ENCODE measurements around the gene CABP2.

CABP2 gene

GRCh38 chr11:67494371-67495233, 28.6 kb downstream of the CABP2 start:
- Histone ChIP-seq H3K36me3 (ENCODE audit: control insufficient read depth in 1 of 2, insufficient read depth in 2 of 2, low read depth in 1 of 2, low read length in 2 of 2) (peaks cover 27 to 97% of the 10 kb centered on the region in 2 experiments), H3K18ac (ENCODE audit: low read depth in 1 of 2, low read length in 2 of 2) (no peak overlapping the region), H3K79me1 (replicated peaks; ENCODE audit: low read length, poor library complexity, severe bottlenecking) (peaks cover 51% of the 10 kb centered on the region), H3K14ac (ENCODE audit: low read length in 2 of 2) (no peak overlapping the region), H3K4me3 (ENCODE audit: insufficient read depth in 1 of 2, low read depth in 1 of 2, low read length in 2 of 2) (no peak overlapping the region), H3K4ac (ENCODE audit: low read depth in 1 of 2, low read length in 2 of 2) (no peak overlapping the region), H3K27me3 (ENCODE audit: control insufficient read depth in 1 of 2, insufficient read depth in 1 of 2, low read length in 2 of 2) (no peaks in the 10 kb centered on the region), H4K8ac (ENCODE audit: low read length) (no peak overlapping the region), H3K4me2 (ENCODE audit: low read length, poor library complexity, severe bottlenecking) (no peak overlapping the region), H2BK15ac (ENCODE audit: low read depth, poor library complexity, severe bottlenecking) (no peak overlapping the region), H3K4me1 (ENCODE audit: control insufficient read depth, insufficient read depth, low read depth, low read length) (peaks cover 22% of the 10 kb centered on the region), H2BK12ac (ENCODE audit: low read length in 2 of 2) (no peak overlapping the region), H2BK5ac (ENCODE audit: low read depth, low read length, poor library complexity, severe bottlenecking) (no peak overlapping the region), H3K23ac (ENCODE audit: low read length in 2 of 2) (no peak overlapping the region), H3K9ac (ENCODE audit: low read length) (no peak overlapping the region), H3K9me3 (ENCODE audit: control insufficient read depth, low read length) (no peaks in the 10 kb centered on the region), H2AK5ac (ENCODE audit: low read length, severe bottlenecking) (no peak overlapping the region), H3K27ac (ENCODE audit: low read length, poor library complexity, severe bottlenecking) (no peak overlapping the region), H2AFZ (ENCODE audit: low read depth, low read length) (no peak overlapping the region), H2BK120ac (ENCODE audit: low read depth, low read length) (no peak overlapping the region), H4K91ac (ENCODE audit: low read length) (no peak overlapping the region)
- no peak for DNase-seq
- WGBS, result 93% methylated on average over 55 of the region's 59 CpGs

- no peak overlapping the region for H2BK15ac ChIP-seq (ENCODE audit: low read depth, poor library complexity, severe bottlenecking)
- H3K4me1 ChIP-seq (ENCODE audit: control insufficient read depth, insufficient read depth, low read depth, low read length), result peaks cover 22% of the 10 kb centered on the region
- H2AFZ ChIP-seq (ENCODE audit: low read depth, low read length), result no peak overlapping the region
- H2BK5ac ChIP-seq (ENCODE audit: low read depth, low read length, poor library complexity, severe bottlenecking), result no peak overlapping the region
- H3K9me3 ChIP-seq (ENCODE audit: control insufficient read depth, low read length), result no peaks in the 10 kb centered on the region
- H3K27me3 ChIP-seq (ENCODE audit: control insufficient read depth in 1 of 2, insufficient read depth in 1 of 2, low read length in 2 of 2), result no peaks in the 10 kb centered on the region
- H3K4me2 ChIP-seq (ENCODE audit: low read length, poor library complexity, severe bottlenecking), result no peak overlapping the region
- H3K23ac ChIP-seq (ENCODE audit: low read length in 2 of 2), result no peak overlapping the region
- DNase-seq, result no peak
- no peak overlapping the region for H2BK12ac ChIP-seq (ENCODE audit: low read length in 2 of 2)
- no peak overlapping the region for H4K91ac ChIP-seq (ENCODE audit: low read length)
- H2AK5ac ChIP-seq (ENCODE audit: low read length, severe bottlenecking), result no peak overlapping the region
- H3K4me3 ChIP-seq (ENCODE audit: insufficient read depth in 1 of 2, low read depth in 1 of 2, low read length in 2 of 2), result no peak overlapping the region
- H3K9ac ChIP-seq (ENCODE audit: low read length), result no peak overlapping the region
- H2BK120ac ChIP-seq (ENCODE audit: low read depth, low read length), result no peak overlapping the region
- H3K18ac ChIP-seq (ENCODE audit: low read depth in 1 of 2, low read length in 2 of 2), result no peak overlapping the region
- H3K14ac ChIP-seq (ENCODE audit: low read length in 2 of 2), result no peak overlapping the region
- no peak overlapping the region for H3K27ac ChIP-seq (ENCODE audit: low read length, poor library complexity, severe bottlenecking)
- peaks cover 45% of the 10 kb centered on the region for H3K79me1 ChIP-seq (replicated peaks; ENCODE audit: low read length, poor library complexity, severe bottlenecking)
- H3K36me3 ChIP-seq (ENCODE audit: control insufficient read depth in 1 of 2, insufficient read depth in 2 of 2, low read depth in 1 of 2, low read length in 2 of 2), result peaks cover 27 to 98% of the 10 kb centered on the region in 2 experiments
- H3K4ac ChIP-seq (ENCODE audit: low read depth in 1 of 2, low read length in 2 of 2), result no peak overlapping the region
- WGBS, result 97% methylated on average over 63 of the region's 65 CpGs
- no peak overlapping the region for H4K8ac ChIP-seq (ENCODE audit: low read length)
These were observed 29.5 kb downstream of the CABP2 start for GRCh38 chr11:67493548-67494370.

GRCh38 chr11:67492801-67493547, 30.3 kb downstream of the CABP2 start:
- Histone ChIP-seq H3K36me3 (ENCODE audit: control insufficient read depth in 1 of 2, insufficient read depth in 2 of 2, low read depth in 1 of 2, low read length in 2 of 2) (peaks cover 30 to 95% of the 10 kb centered on the region in 2 experiments), H3K4me3 (ENCODE audit: insufficient read depth in 1 of 2, low read depth in 1 of 2, low read length in 2 of 2) (no peak overlapping the region), H3K4me1 (ENCODE audit: control insufficient read depth, insufficient read depth, low read depth, low read length) (peaks cover 17% of the 10 kb centered on the region), H3K79me1 (replicated peaks; ENCODE audit: low read length, poor library complexity, severe bottlenecking) (peaks cover 40% of the 10 kb centered on the region), H2AFZ (ENCODE audit: low read depth, low read length) (no peak overlapping the region), H2AK5ac (ENCODE audit: low read length, severe bottlenecking) (no peak overlapping the region), H4K8ac (ENCODE audit: low read length) (no peak overlapping the region), H3K9ac (ENCODE audit: low read length) (no peak overlapping the region), H3K27ac (ENCODE audit: low read length, poor library complexity, severe bottlenecking) (no peak overlapping the region), H2BK5ac (ENCODE audit: low read depth, low read length, poor library complexity, severe bottlenecking) (no peak overlapping the region), H4K91ac (ENCODE audit: low read length) (no peak overlapping the region), H3K27me3 (ENCODE audit: control insufficient read depth in 1 of 2, insufficient read depth in 1 of 2, low read length in 2 of 2) (no peaks in the 10 kb centered on the region), H2BK120ac (ENCODE audit: low read depth, low read length) (no peak overlapping the region), H3K14ac (ENCODE audit: low read length in 2 of 2) (no peak overlapping the region), H3K23ac (ENCODE audit: low read length in 2 of 2) (no peak overlapping the region), H3K4me2 (ENCODE audit: low read length, poor library complexity, severe bottlenecking) (no peak overlapping the region), H3K4ac (ENCODE audit: low read depth in 1 of 2, low read length in 2 of 2) (no peak overlapping the region), H2BK12ac (ENCODE audit: low read length in 2 of 2) (no peak overlapping the region), H3K9me3 (ENCODE audit: control insufficient read depth, low read length) (no peaks in the 10 kb centered on the region), H3K18ac (ENCODE audit: low read depth in 1 of 2, low read length in 2 of 2) (no peak overlapping the region), H2BK15ac (ENCODE audit: low read depth, poor library complexity, severe bottlenecking) (no peak overlapping the region)
- 93% methylated on average over 45 of the region's 46 CpGs for WGBS
- no peak for DNase-seq

Measured in mesenchymal stem cell (in vitro differentiated cells and primary cell).